Erythroblast (primary cell): ENCODE measurements around the gene ACP1.

Source experiments
- GATA1 ChIP-seq: IDR thresholded peaks from 2 replicates; pipeline ENCODE4 v1.6.1; 2011; ENCODE audit warnings: low read depth, mild to moderate bottlenecking, control low read depth, low read length, moderate library complexity
- POLR2A ChIP-seq: IDR thresholded peaks from 2 replicates; pipeline ENCODE4 v1.6.1; 2011; ENCODE audit warnings: mild to moderate bottlenecking, low read length

DNA sequence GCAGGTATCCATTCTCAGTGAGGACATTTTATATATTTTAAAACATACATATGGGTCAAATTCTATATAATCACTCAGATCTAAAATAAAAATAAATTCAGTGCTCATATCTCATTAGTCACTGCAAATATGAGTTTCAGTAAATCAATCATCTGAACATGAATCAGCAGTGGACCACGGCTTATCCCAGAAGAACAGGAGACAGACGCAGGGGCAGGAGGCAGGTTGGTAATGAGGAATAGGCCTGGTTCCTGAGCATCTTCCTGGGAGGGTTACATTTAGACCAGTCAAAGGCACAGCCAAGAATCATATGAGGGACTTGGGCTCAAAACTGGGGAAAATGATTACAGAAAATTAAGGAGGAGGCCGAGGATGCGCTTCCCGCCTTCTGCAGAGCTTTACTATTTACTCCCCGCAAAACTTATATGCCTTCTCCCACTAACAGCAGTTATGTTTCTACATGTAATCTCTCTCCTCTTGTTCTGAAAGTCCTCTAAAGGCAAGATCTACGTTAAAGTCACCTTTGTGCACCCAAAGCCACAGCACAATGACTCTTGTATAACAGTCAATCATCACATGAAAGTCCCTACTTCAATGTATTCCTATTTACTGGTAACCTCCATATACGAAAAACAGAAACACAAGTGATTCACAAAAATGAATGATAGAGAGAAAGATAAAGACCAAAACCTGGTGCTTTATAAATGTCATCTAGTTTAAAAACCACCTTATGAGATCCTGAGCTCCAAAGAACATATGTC, 36.0 kb upstream of the ACP1 start:
- TF ChIP-seq POLR2A (no peak), GATA1 (no peak)
